ENCODE measurements around the gene GET3.
"Not testable (repeated sequence)": the region's sequence is repeated elsewhere in the genome, so short reads cannot be mapped to it uniquely, and the experiment has no call there.

Gene GET3

GRCh38 chr19:12715929-12716328 lies 21.4 kb upstream of the GET3 start:
- DNase-seq (ENCODE audit: low read depth): no peak

GRCh38 chr19:12720296-12720695 lies 17.0 kb upstream of the GET3 start:
- no peak for DNase-seq (ENCODE audit: low read depth)

- DNase-seq (ENCODE audit: low read depth): peak; percentile 45
Observed at GRCh38 chr19:12720851-12721655, 16.2 kb upstream of the GET3 start.

DNA sequence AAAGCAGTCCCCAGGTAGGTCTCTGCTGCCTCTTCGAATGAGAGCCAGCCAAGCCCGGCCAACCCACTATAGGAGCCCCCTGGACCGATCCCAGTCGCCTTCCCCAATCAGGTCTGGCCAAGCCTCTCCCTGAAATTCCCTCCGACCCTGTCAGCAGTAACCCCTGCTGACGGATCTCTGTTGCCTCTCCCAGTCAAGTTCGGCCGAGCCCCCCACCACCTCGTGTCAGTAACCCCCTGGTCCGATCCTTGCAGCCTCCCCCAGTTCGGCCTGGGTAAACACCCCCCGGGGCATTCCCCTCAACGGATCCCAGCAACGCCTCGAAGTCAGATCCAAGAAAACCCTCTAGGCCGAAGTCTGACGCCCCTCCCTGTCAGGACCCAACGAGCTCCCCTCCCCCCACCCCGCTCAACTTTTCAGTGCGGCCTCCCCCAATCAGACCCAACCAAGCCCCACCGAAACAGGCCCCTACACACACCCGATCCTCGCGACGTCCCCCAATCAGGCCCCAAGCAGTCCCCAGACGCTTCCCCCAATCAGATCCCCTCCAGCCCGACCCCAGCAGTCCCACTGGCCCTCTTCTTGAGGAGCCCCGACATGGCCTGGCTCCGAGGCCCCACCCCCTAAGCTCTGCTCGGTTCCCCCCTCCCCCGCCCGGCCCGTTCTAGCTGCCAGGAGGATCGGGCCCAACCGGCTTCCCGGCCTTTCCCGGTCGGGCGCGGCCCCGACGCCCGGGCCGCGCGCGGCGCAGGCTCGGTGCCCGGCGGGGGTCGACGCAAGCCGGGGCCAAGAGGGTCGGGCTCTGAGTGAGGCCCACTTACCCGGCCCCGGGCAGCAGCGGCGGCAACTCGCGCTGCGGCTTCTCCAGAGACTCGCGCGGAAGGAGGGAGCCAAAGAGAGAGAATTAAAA lies 15.4 kb upstream of the GET3 start:
- DNase-seq (ENCODE audit: low read depth): peak; percentile 76

DNA sequence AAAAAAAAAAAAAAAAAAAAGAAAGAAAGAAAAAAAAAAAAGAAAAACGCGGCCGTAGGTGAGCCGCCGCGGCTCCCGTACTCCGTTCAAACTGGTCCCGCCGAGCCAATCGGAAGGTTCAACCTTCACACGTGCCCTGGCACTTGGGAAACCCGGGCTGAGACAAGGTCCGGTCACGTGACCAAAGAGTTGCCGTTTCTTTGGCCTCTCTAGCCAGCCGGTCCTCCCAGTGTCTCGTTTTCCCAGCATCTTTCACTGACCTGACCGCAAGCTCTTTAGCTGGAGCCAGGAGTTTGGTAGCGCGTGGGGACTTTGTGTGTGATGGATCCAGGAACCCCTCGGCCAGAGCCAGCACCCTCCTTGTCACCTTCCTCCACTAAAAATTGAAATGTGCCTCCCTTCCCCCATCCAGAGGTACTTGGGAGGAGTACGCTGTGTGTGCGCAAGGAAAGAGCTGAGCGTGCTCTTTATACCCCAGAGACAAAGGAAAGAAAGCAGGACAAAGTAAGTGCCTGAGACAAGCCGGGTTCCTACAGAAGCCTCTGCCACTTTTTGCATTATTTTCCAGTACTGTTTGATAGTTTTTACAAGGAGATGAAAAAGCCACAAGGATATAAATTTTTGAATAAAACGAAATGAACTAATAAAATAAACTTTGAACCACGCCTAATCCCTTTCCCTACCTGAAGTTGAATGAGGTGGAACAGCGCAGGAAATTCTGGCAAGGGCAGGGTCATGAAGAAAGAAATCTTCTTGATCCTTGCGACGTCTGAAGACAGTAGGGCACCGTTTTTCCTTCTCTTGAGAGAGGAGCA lies 14.5 kb upstream of the GET3 start:
- peak; percentile 99 for DNase-seq (ENCODE audit: low read depth)

DNA sequence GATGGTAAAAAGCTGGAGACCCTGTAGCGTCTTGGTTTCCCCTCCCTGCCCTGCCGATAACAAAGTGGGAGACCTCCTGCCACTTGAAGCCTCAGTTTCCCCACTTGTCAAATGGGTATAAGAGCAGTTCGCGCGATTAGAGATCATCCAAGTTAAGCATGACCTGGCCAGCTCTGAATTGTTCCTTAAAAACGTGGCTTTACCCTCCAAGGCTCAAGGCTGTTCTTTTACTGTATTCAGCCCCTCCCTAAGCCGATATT lies 14.0 kb upstream of the GET3 start:
- peak; percentile 7 for DNase-seq (ENCODE audit: low read depth)

DNA sequence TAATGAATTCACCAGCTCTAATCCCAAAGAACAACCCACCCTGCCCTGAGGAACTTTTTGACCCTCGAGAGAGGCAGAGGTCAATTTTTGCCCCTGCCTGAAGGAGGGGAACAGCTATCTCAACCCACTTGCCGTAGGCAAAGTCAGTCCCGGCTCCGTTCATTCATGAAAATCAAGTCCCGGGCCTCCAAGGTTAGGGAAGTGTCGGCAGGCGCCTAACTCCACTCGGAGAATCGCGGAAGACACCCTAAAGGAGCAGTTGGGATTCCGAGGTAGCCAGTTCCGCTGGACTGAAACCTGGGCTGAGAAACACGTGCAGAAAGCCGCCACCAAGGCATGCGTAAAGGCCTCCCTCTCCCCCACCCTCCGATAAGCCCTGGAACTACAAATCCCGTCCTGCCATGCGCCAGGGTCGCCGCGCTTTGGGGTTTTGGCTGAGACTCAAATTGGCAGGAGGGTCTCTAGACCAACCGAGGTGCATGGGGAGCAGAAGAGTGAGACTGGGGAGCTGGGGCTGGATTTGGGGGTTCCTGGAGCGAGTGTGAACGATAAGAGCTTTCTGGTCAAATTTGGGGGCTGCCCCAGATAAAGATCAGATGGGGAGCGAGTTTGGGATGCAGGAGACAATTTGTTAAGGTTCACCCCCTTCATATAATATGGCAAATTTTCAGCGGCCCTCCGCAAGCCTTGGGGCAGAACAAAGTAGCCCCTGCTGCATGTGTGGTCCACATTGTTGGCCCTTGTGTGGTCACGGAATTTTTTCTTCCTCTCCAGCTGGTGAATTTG lies 13.5 kb upstream of the GET3 start, which contains the start of gene TNPO2:
Gene TNPO2, minus strand, starts transcription at position 292 of the 786 bp plus-strand sequence. CDS start 2,955 bp downstream, outside the sequence.
- peak; percentile 66 for DNase-seq (ENCODE audit: low read depth)

GRCh38 chr19:12725612-12726011 lies 11.7 kb upstream of the GET3 start:
- not testable (repeated sequence) for DNase-seq (ENCODE audit: low read depth)

DNA sequence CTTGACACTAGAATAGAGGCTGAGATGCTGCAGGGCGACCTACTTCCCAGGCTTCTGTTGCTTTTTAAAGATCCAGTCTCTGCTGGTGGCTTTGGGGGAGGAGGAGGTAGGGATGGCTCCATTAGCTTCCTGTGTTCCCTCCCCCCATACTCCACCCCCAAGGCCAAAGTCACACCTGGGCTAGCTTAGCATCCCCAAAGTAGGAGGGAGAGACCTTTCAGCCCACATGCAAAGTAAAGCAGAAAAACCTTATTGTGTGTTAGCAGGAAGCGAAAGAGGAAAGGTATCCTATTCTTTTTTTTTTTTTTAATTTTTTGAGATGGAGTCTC lies 10.3 kb upstream of the GET3 start:
- DNase-seq (ENCODE audit: low read depth): no peak

- no peak for DNase-seq (ENCODE audit: low read depth)
Observed at GRCh38 chr19:12727745-12728433, 9.4 kb upstream of the GET3 start.

GRCh38 chr19:12730064-12730463 lies 7.2 kb upstream of the GET3 start:
- no peak for DNase-seq (ENCODE audit: low read depth)

DNA sequence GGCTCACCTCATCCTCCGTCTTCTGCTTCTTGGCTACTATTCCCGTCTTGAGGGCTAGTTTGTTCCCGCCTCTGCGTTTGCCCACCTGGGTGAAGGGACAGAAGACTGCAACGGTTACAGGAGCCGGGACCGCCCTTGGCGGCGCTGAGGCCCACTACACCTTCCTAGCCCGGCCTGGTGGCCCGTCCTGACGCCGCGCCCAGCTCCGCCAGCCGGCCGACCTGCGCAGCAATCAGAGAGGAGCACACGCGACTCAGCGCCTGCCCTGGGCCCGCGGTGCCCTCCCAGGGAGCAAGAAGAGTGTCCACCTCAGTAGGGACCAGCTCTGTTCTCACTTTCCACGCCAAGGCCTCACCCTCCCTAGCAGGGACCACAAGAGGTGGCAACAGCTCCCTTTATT lies 6.0 kb upstream of the GET3 start:
- DNase-seq (ENCODE audit: low read depth): no peak

- DNase-seq (ENCODE audit: low read depth): peak; percentile 68
Observed at GRCh38 chr19:12733369-12734214, 3.7 kb upstream of the GET3 start.

GRCh38 chr19:12737835-12738351 lies 596 bp downstream of the GET3 start:
- no peak for DNase-seq (ENCODE audit: low read depth)

DNA sequence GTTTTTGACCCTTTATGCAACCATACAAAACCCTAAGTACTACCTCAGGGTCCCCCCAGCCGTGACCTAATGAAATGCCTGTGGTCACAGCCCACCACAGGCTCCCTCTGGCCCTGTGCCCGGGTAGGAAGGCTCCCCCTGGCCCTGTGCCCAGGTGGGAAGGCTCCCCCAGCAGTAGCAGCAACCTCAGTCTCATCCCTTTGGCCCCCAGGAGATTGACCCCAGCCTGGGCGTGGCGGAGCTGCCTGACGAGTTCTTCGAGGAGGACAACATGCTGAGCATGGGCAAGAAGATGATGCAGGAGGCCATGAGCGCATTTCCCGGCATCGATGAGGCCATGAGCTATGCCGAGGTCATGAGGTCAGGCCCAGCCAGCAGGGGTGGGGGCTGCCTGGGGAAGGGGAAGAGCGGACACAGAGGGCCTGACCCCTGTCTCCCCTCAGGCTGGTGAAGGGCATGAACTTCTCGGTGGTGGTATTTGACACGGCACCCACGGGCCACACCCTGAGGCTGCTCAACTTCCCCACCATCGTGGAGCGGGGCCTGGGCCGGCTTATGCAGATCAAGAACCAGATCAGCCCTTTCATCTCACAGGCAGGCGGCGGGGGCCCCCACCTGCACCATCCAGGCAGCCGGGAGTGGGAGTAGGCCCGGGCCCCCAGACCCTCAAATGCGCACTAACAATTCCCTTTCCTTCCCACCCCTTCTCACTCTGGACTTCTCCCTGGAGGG lies 8.0 kb downstream of the GET3 start:
- no peak for DNase-seq (ENCODE audit: low read depth)

DNA sequence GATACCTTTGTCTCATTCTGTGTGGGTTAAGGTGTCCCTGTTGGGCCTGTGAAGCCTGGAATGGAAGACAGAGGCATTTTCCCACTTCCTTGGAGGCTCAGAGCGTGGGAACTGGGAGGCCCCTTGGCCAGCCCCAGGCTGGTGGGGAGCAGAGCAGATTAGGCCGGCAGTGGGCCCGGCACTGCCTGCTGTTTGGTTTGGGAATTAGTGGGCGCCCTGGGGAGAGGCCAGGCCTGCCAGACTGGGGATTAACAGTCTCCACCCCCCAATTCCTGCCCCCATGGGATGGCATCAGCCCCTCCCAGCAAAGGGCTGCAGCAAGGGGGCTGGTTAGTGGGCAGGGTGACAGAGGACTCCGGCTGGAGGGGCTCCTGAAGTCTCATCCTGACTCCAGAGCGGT lies 11.2 kb downstream of the GET3 start:
- DNase-seq (ENCODE audit: low read depth): no peak

GRCh38 chr19:12749938-12750521 lies 12.7 kb downstream of the GET3 start:
- DNase-seq (ENCODE audit: low read depth): peak; percentile 25

DNA sequence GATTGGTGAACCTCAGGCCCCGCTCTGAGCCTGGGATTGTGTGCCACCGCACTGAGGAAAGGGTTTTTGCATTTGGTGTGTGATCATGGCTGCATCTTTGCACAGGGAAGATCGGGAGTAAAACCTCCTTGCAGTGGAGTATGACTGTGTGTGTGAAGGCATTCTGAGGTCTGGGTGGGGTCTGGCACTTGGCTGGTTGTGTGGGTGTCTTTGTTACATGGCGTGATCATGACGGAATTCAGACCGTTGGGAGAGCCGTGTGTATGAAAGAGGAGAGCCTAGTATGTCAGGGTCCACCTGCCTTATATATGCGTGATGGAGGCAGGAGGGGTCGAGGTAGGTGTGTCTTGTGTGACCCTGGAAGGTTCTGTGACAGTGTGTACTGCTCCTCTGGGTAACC lies 13.6 kb downstream of the GET3 start:
- DNase-seq (ENCODE audit: low read depth): no peak

- no peak for DNase-seq (ENCODE audit: low read depth)
Observed at GRCh38 chr19:12751635-12752034, 14.3 kb downstream of the GET3 start, which contains the start of gene BEST2. Gene BEST2, plus strand, starts transcription at chr19:12751791. Its CDS starts 802 bp downstream, at chr19:12752593.
